Activated CD4-positive, alpha-beta T cell treated with anti-CD3 and anti-CD28 coated beads for 36 hours (primary cell): ENCODE measurements around the gene CLASP2. TPM values are rescaled to one million over a fixed set of nuclear protein-coding genes. Genes with fewer than 3 reads are reported as not detected.

Experiments
- ATAC-seq: fragments of 200-7000 bp; cut with Tn5 transposase; one replicate; pipeline ENCODE4 v1.10.0; 2021; ENCODE audit warnings: mild to moderate bottlenecking, moderate library complexity
- CTCF ChIA-PET: fragments of 350-600 bp; sonication (Branson Sonifier 250); formaldehyde crosslinking; loops from one replicate; lab custom pipeline; 2021; ENCODE audit warnings: antibody characterized with exemption; lab: Charles Lee
- POLR2A ChIA-PET: fragments of 350-600 bp; sonication (Branson Sonifier 250); formaldehyde crosslinking; loops from one replicate; lab custom pipeline; 2021; ENCODE audit warnings: antibody characterized with exemption, inconsistent platforms; lab: Charles Lee
- DNase-seq: peaks from one replicate; pipeline ENCODE4 v3.0.0-alpha.2; 2020
- H3K27ac Mint-ChIP-seq: one replicate; pipeline ENCODE4 v1.8.0; 2021; ENCODE audit warnings: mixed read lengths
- H3K27me3 Mint-ChIP-seq: one replicate; pipeline ENCODE4 v1.8.0; 2021; ENCODE audit warnings: mixed read lengths
- H3K36me3 Mint-ChIP-seq: one replicate; pipeline ENCODE4 v1.8.0; 2021; ENCODE audit warnings: low read depth, mixed read lengths
- H3K4me1 Mint-ChIP-seq: one replicate; pipeline ENCODE4 v1.8.0; 2021; ENCODE audit warnings: mixed read lengths
- H3K4me3 Mint-ChIP-seq: one replicate; pipeline ENCODE4 v1.8.0; 2021; ENCODE audit warnings: mild to moderate bottlenecking, moderate library complexity, mixed read lengths
- H3K9me3 Mint-ChIP-seq: one replicate; pipeline ENCODE4 v1.8.0; 2021; ENCODE audit warnings: low read depth, mixed read lengths
- intact Hi-C, 2 experiments: fragments of 100-400 bp; cut with DNase I in 1 of 2; cut with micrococcal nuclease in 1 of 2; formaldehyde crosslinking; loops; one replicate each; pipeline versions ENCODE4 v1.14.2 to v1.15.1; 2022 to 2024; cut with DNase I, micrococcal nuclease
- total RNA-seq, 2 experiments: library from RNA; stranded (reverse); gene quantifications; one replicate each; pipeline ENCODE4 v1.2.3, GENCODE V29; 2021

Gene CLASP2
- total RNA-seq, 2 experiments from 2014 or later = 45.5 to 68.5 TPM

DNA sequence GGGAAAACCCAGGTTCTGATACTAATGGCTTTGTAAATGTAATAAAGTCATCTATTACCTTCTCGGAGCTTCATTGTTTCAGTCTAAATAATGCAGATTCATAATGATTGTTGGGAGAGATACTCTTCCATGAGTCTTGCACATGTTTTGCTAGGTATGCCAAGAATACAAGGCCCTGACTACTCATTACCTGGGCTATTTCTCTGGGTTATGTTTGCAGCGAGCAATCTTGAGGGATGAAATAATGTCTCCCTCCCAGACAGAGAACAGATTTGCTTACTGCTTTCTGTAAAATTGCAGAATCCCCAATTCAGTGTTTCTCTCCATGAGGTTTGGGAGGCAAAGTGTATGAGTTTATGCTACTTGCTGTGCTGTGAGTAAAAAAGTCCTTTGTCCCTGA lies 6.2 kb upstream of the CLASP2 start:
- H3K4me3 Mint-ChIP-seq = no peak overlapping the region
- CTCF ChIA-PET = no interaction called here

DNA sequence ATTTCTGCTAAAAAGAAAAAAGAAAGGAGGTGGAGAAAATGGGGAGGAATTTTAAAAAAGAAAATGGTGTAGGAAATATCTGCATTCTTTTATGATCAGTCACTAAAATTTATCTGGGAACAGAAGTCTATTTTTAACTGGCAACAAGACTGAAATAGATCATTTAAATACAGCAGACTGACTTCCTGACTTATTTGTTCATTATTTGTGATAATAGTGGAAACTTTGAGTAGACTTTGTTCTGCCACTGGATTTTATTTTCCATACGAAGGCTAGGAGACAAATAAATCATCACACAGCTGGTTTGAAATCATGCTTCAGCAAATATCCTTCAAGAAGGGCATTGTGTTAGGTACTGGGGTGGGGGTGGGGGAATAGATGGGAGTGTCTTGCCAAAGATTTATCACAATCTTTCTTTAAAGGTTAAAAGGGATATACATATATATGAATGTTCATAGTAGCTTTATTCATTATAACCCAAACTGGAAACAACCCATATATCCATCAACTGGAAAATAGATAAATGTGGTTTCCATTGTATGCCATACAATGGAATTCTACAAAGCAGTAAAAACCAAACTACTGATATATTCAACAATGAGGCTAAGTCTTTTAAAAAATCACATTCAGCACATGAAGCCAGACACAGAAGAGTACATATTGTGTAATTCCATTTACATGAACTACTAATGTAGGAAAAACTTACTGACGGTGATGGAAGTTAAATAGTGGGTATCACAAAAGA lies 4.7 kb upstream of the CLASP2 start:
- Mint-ChIP-seq H3K27ac (no peak overlapping the region), H3K9me3 (no peaks in the 10 kb centered on the region), H3K4me1 (no peaks in the 10 kb centered on the region), H3K36me3 (no peaks in the 10 kb centered on the region), H3K27me3 (peaks cover 2% of the 10 kb centered on the region), H3K4me3 (no peak overlapping the region)
- intact Hi-C loops = no loop called here
- ChIA-PET CTCF (interaction anchor here (0.6 kb wide), 1 partner anchor 64 kb away, joined by 3 read pairs; no protein-coding TSS in a partner anchor), POLR2A (no interaction called here)
- no peak for ATAC-seq
- DNase-seq = no peak

More for the DNA sequence above, 6.2 kb upstream of the CLASP2 start:
- H3K9me3 Mint-ChIP-seq = no peaks in the 10 kb centered on the region
- intact Hi-C loops = no loop called here
- DNase-seq (no peak), ATAC-seq (no peak)
- H3K4me1 Mint-ChIP-seq = no peaks in the 10 kb centered on the region
- H3K27ac Mint-ChIP-seq = no peak overlapping the region
- H3K36me3 Mint-ChIP-seq = no peaks in the 10 kb centered on the region
- H3K27me3 Mint-ChIP-seq = peaks cover 2% of the 10 kb centered on the region
- POLR2A ChIA-PET = no interaction called here

DNA sequence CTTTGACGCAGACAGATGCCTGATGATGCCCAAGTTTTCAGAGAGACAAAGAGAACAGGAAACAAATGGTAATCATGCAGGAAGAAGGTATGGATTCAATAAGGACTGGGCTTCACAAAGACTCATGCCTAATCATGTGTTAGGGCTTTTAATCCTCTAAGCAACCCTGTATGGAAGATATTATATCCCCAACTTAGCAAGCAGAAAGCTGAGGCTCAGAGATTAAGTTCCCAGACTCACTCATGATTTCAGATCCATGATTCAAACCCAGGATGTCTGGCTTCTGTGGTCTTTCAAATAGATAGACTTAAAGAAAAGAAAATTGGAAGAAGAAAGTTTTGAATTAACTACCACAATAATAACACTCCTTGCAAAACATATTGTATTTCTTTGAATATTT lies 4.1 kb upstream of the CLASP2 start:
- ATAC-seq (no peak), DNase-seq (no peak)
- H3K36me3 Mint-ChIP-seq = no peaks in the 10 kb centered on the region

GRCh38 chr3:33718595-33718907 lies 497 bp upstream of the CLASP2 start:
- H3K27me3 Mint-ChIP-seq = no peaks in the 10 kb centered on the region
- H3K4me1 Mint-ChIP-seq = peaks cover 6% of the 10 kb centered on the region
- H3K4me3 Mint-ChIP-seq = no peak overlapping the region
- intact Hi-C loops = loop anchor here (1.0 to 10.0 kb wide), 7 partner anchors 80 to 754 kb away; partner anchors contain the start of genes CRTAP (in 1 of the 2), GLB1 (in 1 of the 2), PDCD6IP (in 1 of the 2) and TMPPE (in 1 of the 2)
- peak overlapping the region; percentile 94 for H3K27ac Mint-ChIP-seq
- no peak for DNase-seq
- H3K9me3 Mint-ChIP-seq = no peaks in the 10 kb centered on the region
- ATAC-seq = peak; percentile 5
- no peaks in the 10 kb centered on the region for H3K36me3 Mint-ChIP-seq
- CTCF ChIA-PET = interaction anchor here (1.0 kb wide), 1 partner anchor 68 kb away, joined by 3 read pairs; no protein-coding TSS in a partner anchor
- POLR2A ChIA-PET = no interaction called here

More for the DNA sequence above, 4.1 kb upstream of the CLASP2 start:
- no peaks in the 10 kb centered on the region for H3K9me3 Mint-ChIP-seq
- intact Hi-C loops = no loop called here
- no peaks in the 10 kb centered on the region for H3K4me1 Mint-ChIP-seq
- CTCF ChIA-PET = interaction anchor here (0.6 to 1.2 kb wide), 2 partner anchors 65 kb away, joined by 3 read pairs; no protein-coding TSS in a partner anchor
- H3K4me3 Mint-ChIP-seq = no peak overlapping the region
- H3K27ac Mint-ChIP-seq = no peak overlapping the region
- POLR2A ChIA-PET = no interaction called here
- peaks cover under 1% of the 10 kb centered on the region for H3K27me3 Mint-ChIP-seq

- peak; percentile 62 for ATAC-seq
- intact Hi-C loops = loop anchor here (2.0 to 10.0 kb wide), 6 partner anchors 69 to 753 kb away; partner anchors contain the start of genes CRTAP (in 1 of the 2), GLB1 (in 1 of the 2) and TMPPE (in 1 of the 2)
- peak; percentile 75 for DNase-seq
- H3K4me1 Mint-ChIP-seq = peaks cover 6% of the 10 kb centered on the region
- ChIA-PET CTCF (interaction anchor here (0.6 to 1.6 kb wide), 4 partner anchors 13 to 1408 kb away, joined by 3 to 4 read pairs (median 3); no protein-coding TSS in a partner anchor), POLR2A (no interaction called here)
- no peaks in the 10 kb centered on the region for H3K36me3 Mint-ChIP-seq
- no peaks in the 10 kb centered on the region for H3K27me3 Mint-ChIP-seq
- no peak overlapping the region for H3K4me3 Mint-ChIP-seq
- no peaks in the 10 kb centered on the region for H3K9me3 Mint-ChIP-seq
- peak overlapping the region; percentile 90 for H3K27ac Mint-ChIP-seq
Measured at GRCh38 chr3:33717616-33717865, 513 bp downstream of the CLASP2 start.

DNA sequence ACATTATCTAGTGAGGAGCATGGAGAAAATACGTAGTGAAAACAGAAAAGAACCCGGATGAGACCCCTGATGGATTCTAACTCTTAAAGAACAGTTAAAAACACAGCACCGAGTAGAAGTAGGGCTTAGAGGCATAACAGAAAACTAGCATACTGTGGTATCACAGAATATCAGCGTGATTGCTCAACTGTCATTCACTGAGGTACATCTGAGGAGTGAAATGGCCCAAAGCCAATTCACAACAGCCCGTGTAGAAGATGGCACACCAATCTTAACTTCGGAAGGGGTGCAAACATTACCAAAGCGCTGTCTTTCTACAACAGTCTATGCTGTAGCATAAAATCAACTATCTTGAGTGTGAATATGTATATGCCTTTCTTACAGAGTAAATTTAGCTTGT lies 1.8 kb downstream of the CLASP2 start:
- H3K27me3 Mint-ChIP-seq = no peaks in the 10 kb centered on the region
- ChIA-PET POLR2A (interaction anchor here (0.8 kb wide), 1 partner anchor 275 kb away, joined by 8 read pairs; no protein-coding TSS in a partner anchor), CTCF (interaction anchor here (1.2 to 1.7 kb wide), 5 partner anchors 14 to 100 kb away, joined by 3 to 6 read pairs (median 4); no protein-coding TSS in a partner anchor)
- intact Hi-C loops = loop anchor here (1.0 to 10.0 kb wide), 7 partner anchors 71 to 751 kb away; partner anchors contain the start of genes CRTAP (in 1 of the 2), GLB1 (in 1 of the 2) and TMPPE (in 1 of the 2)
- no peak for DNase-seq
- H3K36me3 Mint-ChIP-seq = peaks cover 6% of the 10 kb centered on the region
- H3K4me3 Mint-ChIP-seq = no peak overlapping the region
- H3K4me1 Mint-ChIP-seq = peaks cover 11% of the 10 kb centered on the region
- H3K9me3 Mint-ChIP-seq = no peaks in the 10 kb centered on the region
- no peak for ATAC-seq
- H3K27ac Mint-ChIP-seq = no peak overlapping the region

DNA sequence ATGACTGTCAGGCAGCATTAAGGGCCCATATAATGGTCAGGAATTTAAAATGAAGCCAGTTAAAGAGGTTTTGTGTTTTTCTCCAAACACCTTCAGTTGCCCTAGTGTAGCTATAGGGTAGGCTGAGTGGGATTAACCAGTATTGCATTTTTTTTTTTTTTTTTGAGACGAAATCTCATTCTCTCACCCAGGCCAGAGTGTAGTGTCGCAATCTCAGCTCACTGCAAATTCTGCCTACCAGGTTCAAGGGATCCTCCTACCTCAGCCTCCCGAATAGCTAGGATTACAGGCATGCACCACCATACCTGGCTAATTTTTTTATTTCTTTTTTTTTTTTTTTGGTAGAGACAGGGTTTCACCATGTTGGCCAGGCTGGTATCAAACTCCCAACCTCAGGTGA lies 7.0 kb downstream of the CLASP2 start:
- CTCF ChIA-PET = interaction anchor here (0.5 kb wide), 1 partner anchor 577 kb away, joined by 3 read pairs; no protein-coding TSS in a partner anchor
- H3K27ac Mint-ChIP-seq = no peak overlapping the region
- intact Hi-C loops = loop anchor here in 1 of 2 experiments (10.0 kb wide), 1 partner anchor 746 kb away; no protein-coding TSS in a partner anchor

GRCh38 chr3:33706056-33706455 lies 12.0 kb downstream of the CLASP2 start:
- peaks cover 32% of the 10 kb centered on the region for H3K4me1 Mint-ChIP-seq
- H3K36me3 Mint-ChIP-seq = peaks cover 40% of the 10 kb centered on the region
- H3K4me3 Mint-ChIP-seq = no peak overlapping the region
- no peaks in the 10 kb centered on the region for H3K27me3 Mint-ChIP-seq
- ChIA-PET POLR2A (no interaction called here), CTCF (no interaction called here)
- H3K9me3 Mint-ChIP-seq = peaks cover 40% of the 10 kb centered on the region
- intact Hi-C loops = no loop called here
- H3K27ac Mint-ChIP-seq = no peak overlapping the region
- ATAC-seq = no peak
- no peak for DNase-seq

More for the DNA sequence above, 7.0 kb downstream of the CLASP2 start:
- Mint-ChIP-seq H3K36me3 (peaks cover 16% of the 10 kb centered on the region), H3K4me3 (no peak overlapping the region), H3K4me1 (peaks cover 25% of the 10 kb centered on the region), H3K9me3 (peaks cover 4% of the 10 kb centered on the region), H3K27me3 (no peaks in the 10 kb centered on the region)
- POLR2A ChIA-PET = interaction anchor here (0.6 kb wide), 1 partner anchor 88 kb away, joined by 3 read pairs; no protein-coding TSS in a partner anchor
- DNase-seq (no peak), ATAC-seq (no peak)

- no peak for DNase-seq
- POLR2A ChIA-PET = no interaction called here
- no peaks in the 10 kb centered on the region for H3K27me3 Mint-ChIP-seq
- peaks cover 43% of the 10 kb centered on the region for H3K36me3 Mint-ChIP-seq
- intact Hi-C loops = no loop called here
- no peak overlapping the region for H3K27ac Mint-ChIP-seq
- CTCF ChIA-PET = no interaction called here
- no peak overlapping the region for H3K4me3 Mint-ChIP-seq
- H3K4me1 Mint-ChIP-seq = peaks cover 30% of the 10 kb centered on the region
- peaks cover 40% of the 10 kb centered on the region for H3K9me3 Mint-ChIP-seq
- peak; percentile 53 for ATAC-seq
Measured at GRCh38 chr3:33704891-33705290, 13.2 kb downstream of the CLASP2 start.

DNA sequence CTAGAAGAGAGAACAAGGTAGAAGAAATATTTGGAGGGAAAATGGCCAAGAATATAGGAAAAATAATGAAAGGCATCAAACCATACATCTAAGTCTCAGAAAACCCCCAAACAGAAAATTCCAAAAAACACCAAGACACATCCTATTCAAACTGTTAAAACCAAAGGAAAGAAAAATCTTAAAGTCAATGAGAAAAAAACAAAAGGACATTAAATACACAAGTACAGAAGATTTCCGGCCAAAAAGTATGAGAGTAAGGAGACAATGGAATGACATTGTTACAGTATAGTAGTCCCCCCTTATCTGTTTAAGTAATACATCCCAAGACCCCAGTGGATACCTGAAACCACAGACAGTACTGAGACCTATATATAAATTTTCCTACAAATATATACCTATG lies 18.8 kb downstream of the CLASP2 start:
- CTCF ChIA-PET = no interaction called here

GRCh38 chr3:33694944-33695343 lies 23.1 kb downstream of the CLASP2 start:
- H3K9me3 Mint-ChIP-seq = peaks cover 9% of the 10 kb centered on the region
- ChIA-PET POLR2A (no interaction called here), CTCF (no interaction called here)
- H3K27me3 Mint-ChIP-seq = no peaks in the 10 kb centered on the region
- H3K4me1 Mint-ChIP-seq = peaks cover 24% of the 10 kb centered on the region
- DNase-seq = no peak
- intact Hi-C loops = no loop called here
- no peak overlapping the region for H3K4me3 Mint-ChIP-seq
- ATAC-seq = no peak
- H3K27ac Mint-ChIP-seq = no peak overlapping the region
- peaks cover 20% of the 10 kb centered on the region for H3K36me3 Mint-ChIP-seq

More for the DNA sequence above, 18.8 kb downstream of the CLASP2 start:
- H3K9me3 Mint-ChIP-seq = peaks cover 36% of the 10 kb centered on the region
- ATAC-seq (no peak), DNase-seq (no peak)
- POLR2A ChIA-PET = no interaction called here
- no peaks in the 10 kb centered on the region for H3K27me3 Mint-ChIP-seq
- H3K4me1 Mint-ChIP-seq = peaks cover 19% of the 10 kb centered on the region
- intact Hi-C loops = no loop called here
- peaks cover 39% of the 10 kb centered on the region for H3K36me3 Mint-ChIP-seq
- H3K4me3 Mint-ChIP-seq = no peak overlapping the region
- H3K27ac Mint-ChIP-seq = no peak overlapping the region
